Measurements from ENCODE around the gene TMSB4X. TPM values are rescaled to one million over a fixed set of nuclear protein-coding genes. Genes with fewer than 3 reads are reported as not detected.
A peak's percentile ranks its signal among the peaks of the same experiment; 100 is the strongest.

TMSB4X gene
- polyA plus RNA-seq, 3 donors: 15,641 to 31,074 (median 27,127) TPM

- Mint-ChIP-seq H3K9me3 (peaks cover 0 to 11% (median 2%) of the 10 kb centered on the region in 7 donors), H3K4me3 (no peak overlapping the region), H3K27me3 (ENCODE audit: low read depth in 3 of 3) (peaks cover 0 to 26% (median 0%) of the 10 kb centered on the region in 3 donors), H3K36me3 (no peaks in the 10 kb centered on the region), H3K27ac (peak overlapping the region in 5 of 7 donors; percentile 49 to 82 (median 55)), H3K4me1 (peaks cover 72% of the 10 kb centered on the region)
- no peak for DNase-seq
- H3K9me3 ChIP-seq (replicated peaks in 1 of 2; ENCODE audit: control insufficient read depth in 1 of 2, insufficient read depth in 1 of 2, low read length in 2 of 2): no peaks in the 10 kb centered on the region
- H3K79me2 ChIP-seq (ENCODE audit: insufficient read depth, low read length): no peaks in the 10 kb centered on the region
- peak overlapping the region; percentile 17 for H3K4me2 ChIP-seq (replicated peaks; ENCODE audit: extremely low read depth, low read length, poor library complexity, severe bottlenecking)
- no peaks in the 10 kb centered on the region for H4K20me1 ChIP-seq (ENCODE audit: insufficient read depth, low read length)
- H3K27me3 ChIP-seq (ENCODE audit: control insufficient read depth in 2 of 2, insufficient read depth in 2 of 2, low read length in 2 of 2): peaks cover 0 to 12% of the 10 kb centered on the region in 2 donors
- H3K36me3 ChIP-seq (replicated peaks in 1 of 2; ENCODE audit: control insufficient read depth in 1 of 2, insufficient read depth in 2 of 2, low read length in 2 of 2): no peaks in the 10 kb centered on the region
- peaks cover 71 to 72% of the 10 kb centered on the region in 2 donors for H3K4me1 ChIP-seq (ENCODE audit: control insufficient read depth in 1 of 2, insufficient read depth in 2 of 2, low read length in 2 of 2)
- peak overlapping the region; percentile 44 to 94 for H3K27ac ChIP-seq (ENCODE audit: low read depth in 1 of 2, low read length in 2 of 2)
- WGBS (ENCODE audit: insufficient coverage): no CpG with 5 or more reads among the region's 2 CpGs
- H2AFZ ChIP-seq (ENCODE audit: insufficient read depth, low read depth, low read length, poor library complexity, severe bottlenecking): no peak overlapping the region
- H3K9ac ChIP-seq (ENCODE audit: insufficient read depth, low read length, poor library complexity, severe bottlenecking): no peak overlapping the region
- intact Hi-C loops (cut with micrococcal nuclease): loop anchor here (5.0 to 10.0 kb wide), 4 partner anchors 35 to 77 kb away; no protein-coding TSS in a partner anchor
- peak overlapping the region in 1 of 3 experiments; percentile 11 for H3K4me3 ChIP-seq (replicated peaks in 1 of 3; ENCODE audit: low read depth in 2 of 3, low read length in 3 of 3)
- TF ChIP-seq CTCF (IDR thresholded peaks at IDR 0.05): no peak
Observed at GRCh38 chrX:13007519-13008188, 32.7 kb downstream of the TMSB4X start.

- Histone ChIP-seq H3K27ac (ENCODE audit: low read depth in 1 of 2, low read length in 2 of 2) (peak overlapping the region in 1 of 2 donors; percentile 94), H3K4me3 (replicated peaks in 1 of 3; ENCODE audit: low read depth in 2 of 3, low read length in 3 of 3) (peak overlapping the region in 1 of 3 experiments; percentile 11)
- intact Hi-C loops (cut with micrococcal nuclease): loop anchor here (5.0 to 10.0 kb wide), 4 partner anchors 36 to 77 kb away; no protein-coding TSS in a partner anchor
Observed at GRCh38 chrX:13008189-13008533, 33.3 kb downstream of the TMSB4X start.

More at GRCh38 chrX:13008189-13008533, 33.3 kb downstream of the TMSB4X start:
- no peak overlapping the region for H3K4me3 Mint-ChIP-seq
- Histone ChIP-seq H3K9me3 (replicated peaks in 1 of 2; ENCODE audit: control insufficient read depth in 1 of 2, insufficient read depth in 1 of 2, low read length in 2 of 2) (no peaks in the 10 kb centered on the region), H2AFZ (ENCODE audit: insufficient read depth, low read depth, low read length, poor library complexity, severe bottlenecking) (no peak overlapping the region), H3K9ac (ENCODE audit: insufficient read depth, low read length, poor library complexity, severe bottlenecking) (no peak overlapping the region), H3K4me2 (replicated peaks; ENCODE audit: extremely low read depth, low read length, poor library complexity, severe bottlenecking) (peak overlapping the region; percentile 17), H3K4me1 (ENCODE audit: control insufficient read depth in 1 of 2, insufficient read depth in 2 of 2, low read length in 2 of 2) (peaks cover 71 to 74% of the 10 kb centered on the region in 2 donors), H3K79me2 (ENCODE audit: insufficient read depth, low read length) (no peaks in the 10 kb centered on the region), H3K27me3 (ENCODE audit: control insufficient read depth in 2 of 2, insufficient read depth in 2 of 2, low read length in 2 of 2) (peaks cover 0 to 10% of the 10 kb centered on the region in 2 donors), H3K36me3 (replicated peaks in 1 of 2; ENCODE audit: control insufficient read depth in 1 of 2, insufficient read depth in 2 of 2, low read length in 2 of 2) (no peaks in the 10 kb centered on the region), H4K20me1 (ENCODE audit: insufficient read depth, low read length) (no peaks in the 10 kb centered on the region)
- peaks cover 0 to 26% (median 0%) of the 10 kb centered on the region in 3 donors for H3K27me3 Mint-ChIP-seq (ENCODE audit: low read depth in 3 of 3)
- H3K4me1 Mint-ChIP-seq: peaks cover 74% of the 10 kb centered on the region
- no peaks in the 10 kb centered on the region for H3K36me3 Mint-ChIP-seq
- no CpG with 5 or more reads among the region's 2 CpGs for WGBS (ENCODE audit: insufficient coverage)
- peak overlapping the region in 6 of 7 donors; percentile 34 to 82 (median 53) for H3K27ac Mint-ChIP-seq
- TF ChIP-seq CTCF (IDR thresholded peaks at IDR 0.05): no peak
- peaks cover 0 to 12% (median 2%) of the 10 kb centered on the region in 7 donors for H3K9me3 Mint-ChIP-seq
- DNase-seq: peak; percentile 29 to 33 (median 32)
